PC-3 (cell line): ENCODE results near the gene MRPL20. TPM values are rescaled to one million over a fixed set of nuclear protein-coding genes. Genes with fewer than 3 reads are reported as not detected.

Experiments
- ATAC-seq: fragments of 200-7000 bp; cut with Tn5 transposase; 2 replicates; pipeline ENCODE4 v1.9.1; 2020; ENCODE audit warnings: mild to moderate bottlenecking, moderate library complexity
- BruUV-seq: library from RNA; stranded (reverse); fragments of 400-500 nt; replicated peaks from 2 replicates; lab custom pipeline; 2021; lab: Mats Ljungman, UMichigan
- CTCF ChIA-PET: fragments of 300-600 bp; sonication (Branson Sonifier 250); formaldehyde crosslinking; loops from one replicate; lab custom pipeline; 2022; ENCODE audit warnings: antibody characterized with exemption; lab: Charles Lee
- POLR2A ChIA-PET: fragments of 300-600 bp; sonication (Branson Sonifier 250); formaldehyde crosslinking; loops from one replicate; lab custom pipeline; 2022; ENCODE audit warnings: antibody characterized with exemption; ENCODE audit not compliant: unreplicated experiment; lab: Charles Lee
- DNase-seq: peaks from one replicate; pipeline ENCODE4 v3.0.0-alpha.2; 2015
- H2AFZ ChIP-seq: fragments of 300-600 bp; sonication (generic); 2 replicates; pipeline ENCODE4 v1.6.0; 2016; ENCODE audit warnings: antibody characterized with exemption, low read length
- H3F3A ChIP-seq: fragments of 300-600 bp; sonication (generic); one replicate; pipeline ENCODE4 v1.6.0; 2017; ENCODE audit warnings: antibody characterized with exemption, low read length, control low read depth, mild to moderate bottlenecking; ENCODE audit not compliant: unreplicated experiment
- H3K27ac ChIP-seq: fragments of 300-600 bp; sonication (generic); 2 replicates; pipeline ENCODE4 v1.5.1; 2016; ENCODE audit warnings: mild to moderate bottlenecking, low read length
- H3K27me3 ChIP-seq: fragments of 300-600 bp; sonication (generic); 2 replicates; pipeline ENCODE4 v1.6.1; 2016; ENCODE audit warnings: low read length, mixed read lengths
- H3K36me3 ChIP-seq: fragments of 300-600 bp; sonication (generic); 2 replicates; pipeline ENCODE4 v1.6.1; 2016; ENCODE audit warnings: low read depth, mixed run types, low read length, mixed read lengths
- H3K4me1 ChIP-seq: fragments of 300-600 bp; sonication (generic); 2 replicates; pipeline ENCODE4 v1.5.1; 2016; ENCODE audit warnings: low read length; ENCODE audit not compliant: insufficient read depth
- H3K4me2 ChIP-seq: fragments of 300-600 bp; sonication (generic); 2 replicates; pipeline ENCODE4 v1.6.0; 2016; ENCODE audit warnings: low read length
- H3K4me3 ChIP-seq: fragments of 300-600 bp; sonication (generic); 2 replicates; pipeline ENCODE4 v1.5.1; 2016; ENCODE audit warnings: mild to moderate bottlenecking, low read length, mixed read lengths
- H3K79me2 ChIP-seq: fragments of 300-600 bp; sonication (generic); 2 replicates; pipeline ENCODE4 v1.6.1; 2017; ENCODE audit warnings: low read length, mixed read lengths
- H3K9ac ChIP-seq: fragments of 300-600 bp; sonication (generic); 2 replicates; pipeline ENCODE4 v1.6.0; 2016; ENCODE audit warnings: mild to moderate bottlenecking, low read length
- H3K9me2 ChIP-seq: fragments of 300-600 bp; sonication (generic); replicated peaks from 2 replicates; pipeline ENCODE4 v1.6.1; 2016; ENCODE audit warnings: mixed run types, low read length, mixed read lengths
- H3K9me3 ChIP-seq: fragments of 300-600 bp; sonication (generic); 2 replicates; pipeline ENCODE4 v1.6.1; 2016; ENCODE audit warnings: low read length, mixed read lengths
- H4K20me1 ChIP-seq: fragments of 300-600 bp; sonication (generic); 2 replicates; pipeline ENCODE4 v1.6.1; 2016; ENCODE audit warnings: low read length, mixed read lengths
- CTCF ChIP-seq: fragments of 300-600 bp; sonication (generic); conservative IDR thresholded peaks from 2 replicates; pipeline ENCODE4 v1.5.1; 2017; ENCODE audit warnings: antibody characterized with exemption, low read depth, mild to moderate bottlenecking, low read length
- EZH2 ChIP-seq: fragments of 300-600 bp; sonication (generic); IDR thresholded peaks from one replicate; pipeline ENCODE4 v1.6.1; 2017; ENCODE audit warnings: antibody characterized with exemption, mild to moderate bottlenecking, low read length; ENCODE audit not compliant: unreplicated experiment
- EZH2phosphoT487 ChIP-seq: fragments of 300-600 bp; sonication (generic); IDR thresholded peaks from 2 replicates; pipeline ENCODE4 v1.6.1; 2018; ENCODE audit warnings: mild to moderate bottlenecking, antibody characterized with exemption, low read length, borderline replicate concordance
- intact Hi-C: fragments of 100-400 bp; cut with micrococcal nuclease; formaldehyde crosslinking; loops from 2 replicates; pipeline ENCODE4 v1.9.0; 2023
- total RNA-seq: library from RNA; depleted of rRNA; stranded (reverse); fragments of >200 nt; gene quantifications from 2 replicates; pipeline ENCODE4 v1.2.3, GENCODE V29; 2014

Gene MRPL20
- total RNA-seq, 1 experiment from 2014 or later = 506 TPM

GRCh38 chr1:1359664-1360468, 47.2 kb downstream of the MRPL20 start:
- Histone ChIP-seq H3K9ac (no peak overlapping the region), H3K4me3 (no peak overlapping the region)

GRCh38 chr1:1359308-1359663, 47.8 kb downstream of the MRPL20 start:
- H3K9me2 ChIP-seq = no peaks in the 10 kb centered on the region
- TF ChIP-seq EZH2phosphoT487 = no peak
- TF ChIP-seq CTCF = no peak
- no peak for TF ChIP-seq EZH2
- H3F3A ChIP-seq = no peaks in the 10 kb centered on the region
- ChIA-PET CTCF (no interaction called here), POLR2A (no interaction called here)
- H3K4me2 ChIP-seq = no peak overlapping the region
- no peaks in the 10 kb centered on the region for H3K9me3 ChIP-seq
- no peak overlapping the region for H3K4me3 ChIP-seq
- H3K9ac ChIP-seq = no peak overlapping the region
- H3K27ac ChIP-seq = no peak overlapping the region
- BruUV-seq = no TSS peak
- H2AFZ ChIP-seq = no peak overlapping the region
- H4K20me1 ChIP-seq = no peaks in the 10 kb centered on the region
- no peak for DNase-seq
- no peaks in the 10 kb centered on the region for H3K79me2 ChIP-seq
- ATAC-seq = no peak
- no peaks in the 10 kb centered on the region for H3K36me3 ChIP-seq
- intact Hi-C loops = no loop called here
- peaks cover 33% of the 10 kb centered on the region for H3K4me1 ChIP-seq
- H3K27me3 ChIP-seq = no peaks in the 10 kb centered on the region

More at GRCh38 chr1:1359664-1360468, 47.2 kb downstream of the MRPL20 start:
- no TSS peak for BruUV-seq
- ATAC-seq (peak; percentile 11), DNase-seq (no peak)
- Histone ChIP-seq H3K79me2 (no peaks in the 10 kb centered on the region), H3K27me3 (no peaks in the 10 kb centered on the region), H3K9me2 (no peaks in the 10 kb centered on the region), H3K9me3 (no peaks in the 10 kb centered on the region), H3F3A (no peaks in the 10 kb centered on the region), H3K36me3 (no peaks in the 10 kb centered on the region), H3K4me1 (peaks cover 30% of the 10 kb centered on the region), H3K27ac (peak overlapping the region; percentile 30), H4K20me1 (no peaks in the 10 kb centered on the region), H3K4me2 (peak overlapping the region; percentile 56), H2AFZ (no peak overlapping the region)
- POLR2A ChIA-PET = no interaction called here
- TF ChIP-seq CTCF (no peak), EZH2 (no peak), EZH2phosphoT487 (no peak)
- intact Hi-C loops = loop anchor here (2.0 kb wide), 1 partner anchor 15 kb away; no protein-coding TSS in a partner anchor
- CTCF ChIA-PET = no interaction called here

- Histone ChIP-seq H2AFZ (no peak within 1 kb of the TSS), H3K9me2 (no peaks in the 10 kb centered on the region), H3K9ac (no peak within 1 kb of the TSS), H4K20me1 (no peaks in the 10 kb centered on the region), H3K4me3 (no peak within 1 kb of the TSS), H3K9me3 (no peaks in the 10 kb centered on the region), H3K36me3 (no peaks in the 10 kb centered on the region), H3K4me1 (peaks cover 35% of the 10 kb centered on the region), H3K4me2 (no peak within 1 kb of the TSS), H3K27me3 (no peaks in the 10 kb centered on the region), H3F3A (no peaks in the 10 kb centered on the region), H3K79me2 (no peaks in the 10 kb centered on the region), H3K27ac (no peak within 1 kb of the TSS)
- ChIA-PET CTCF (no interaction called here), POLR2A (no interaction called here)
- no peak for TF ChIP-seq EZH2phosphoT487
- TF ChIP-seq EZH2 = no peak
- TF ChIP-seq CTCF = no peak
- DNase-seq (no peak), ATAC-seq (no peak)
- intact Hi-C loops = no loop called here
- no TSS peak for BruUV-seq
These were observed 48.4 kb downstream of the MRPL20 start, which contains the start of gene MXRA8 for GRCh38 chr1:1358433-1359271. MXRA8 (minus strand) TSS chr1:1358555; CDS start chr1:1358504, 51 bp downstream.
